GM12878 (cell line): ENCODE data around the gene KIAA0930. TPM values are rescaled to one million over a fixed set of nuclear protein-coding genes. Genes with fewer than 3 reads are reported as not detected.

ENCODE experiments used
- ATAC-seq: fragments of 200-7000 bp; cut with Tn5 transposase; 3 replicates; pipeline ENCODE4 v1.9.1; 2020; ENCODE audit warnings: mild to moderate bottlenecking, moderate library complexity
- BruUV-seq: library from RNA; stranded (reverse); fragments of 400-500 nt; replicated peaks from 2 replicates; lab custom pipeline; 2021; lab: Mats Ljungman, UMichigan
- CTCF ChIA-PET: fragments of 300-600 bp; sonication (Branson Sonifier 250); formaldehyde crosslinking; extraction: SDS; loops from one replicate; lab custom pipeline; 2021; ENCODE audit warnings: inconsistent platforms; lab: Yijun Ruan, JAX
- POLR2A ChIA-PET: fragments of 350-600 bp; formaldehyde crosslinking; extraction: SDS; loops from one replicate; lab custom pipeline; 2021; ENCODE audit warnings: inconsistent platforms; lab: Charles Lee
- RAD21 ChIA-PET: fragments of 300-600 bp; sonication (Branson Sonifier 250); formaldehyde crosslinking; loops from one replicate; lab custom pipeline; 2023; ENCODE audit warnings: antibody characterized with exemption; ENCODE audit not compliant: unreplicated experiment; lab: Charles Lee
- SMC1A ChIA-PET: fragments of 300-600 bp; sonication (Branson Sonifier 250); formaldehyde crosslinking; loops from one replicate; lab custom pipeline; 2023; ENCODE audit not compliant: unreplicated experiment, uncharacterized antibody; lab: Charles Lee
- DNase-seq: peaks from one replicate; pipeline ENCODE4 v3.0.0-alpha.2; 2011; ENCODE audit warnings: low read depth, low spot score
- FAIRE-seq: peaks from 3 replicates; lab custom pipeline; 2011; peaks lifted over from hg19 to GRCh38; lab: Jason Lieb, UNC
- H2AFZ ChIP-seq: 2 replicates; pipeline ENCODE4 v1.6.0; 2011; ENCODE audit warnings: low read depth, low read length, control low read depth; ENCODE audit not compliant: control insufficient read depth
- H3K27ac ChIP-seq: 2 replicates; pipeline ENCODE4 v1.5.1; 2011; ENCODE audit warnings: control low read depth; ENCODE audit not compliant: control insufficient read depth, insufficient read depth
- H3K27me3 ChIP-seq, 2 experiments: replicated peaks in 1 of 2; 2 replicates each; pipeline versions ENCODE4 v1.6.0 to v1.6.1; 2011; ENCODE audit warnings: low read length in 1 of 2; ENCODE audit not compliant: control insufficient read depth in 2 of 2, insufficient read depth in 2 of 2
- H3K36me3 ChIP-seq, 2 experiments: 2 replicates each; pipeline ENCODE4 v1.5.1; 2011; ENCODE audit warnings: low read length in 1 of 2; ENCODE audit not compliant: control insufficient read depth in 2 of 2, insufficient read depth in 2 of 2
- H3K4me1 ChIP-seq: 2 replicates; pipeline ENCODE4 v1.6.1; 2011; ENCODE audit warnings: mild to moderate bottlenecking, low read length, moderate library complexity, mixed read lengths; ENCODE audit not compliant: control insufficient read depth, insufficient read depth
- H3K4me2 ChIP-seq: 2 replicates; pipeline ENCODE4 v1.6.0; 2011; ENCODE audit warnings: control low read depth; ENCODE audit not compliant: control insufficient read depth, insufficient read depth
- H3K4me3 ChIP-seq: fragments of 200-600 bp; sonication (generic); 2 replicates; pipeline ENCODE4 v1.5.1; 2016
- H3K79me2 ChIP-seq: 2 replicates; pipeline ENCODE4 v1.6.0; 2011; ENCODE audit warnings: low read length; ENCODE audit not compliant: control insufficient read depth, insufficient read depth
- H3K9ac ChIP-seq: 2 replicates; pipeline ENCODE4 v1.8.0; 2011; ENCODE audit warnings: low read length, control low read depth, mixed read lengths; ENCODE audit not compliant: control insufficient read depth, insufficient read depth
- H3K9me3 ChIP-seq: replicated peaks from 3 replicates; pipeline ENCODE4 v1.5.1; 2011; ENCODE audit warnings: mild to moderate bottlenecking, low read length; ENCODE audit not compliant: control insufficient read depth, insufficient read depth
- H4K20me1 ChIP-seq: 2 replicates; pipeline ENCODE4 v1.6.0; 2011; ENCODE audit not compliant: control insufficient read depth, insufficient read depth
- ASH2L ChIP-seq: fragments of 300-600, 200-600 bp; sonication (generic); IDR thresholded peaks from 2 replicates; pipeline ENCODE4 v1.6.1; 2017; ENCODE audit warnings: low read depth, mild to moderate bottlenecking, borderline replicate concordance
- NR2F1 ChIP-seq: fragments of 450-650 bp; conservative IDR thresholded peaks from 2 replicates; pipeline ENCODE4 v1.6.1; 2017; ENCODE audit warnings: mild to moderate bottlenecking
- POLR2A ChIP-seq: IDR thresholded peaks from 2 replicates; pipeline ENCODE4 v1.6.1; 2011; ENCODE audit warnings: low read depth, mild to moderate bottlenecking, low read length
- SIX5 ChIP-seq: IDR thresholded peaks from 2 replicates; pipeline ENCODE4 v1.6.1; 2011; ENCODE audit warnings: mild to moderate bottlenecking, low read depth, low read length, moderate library complexity; ENCODE audit not compliant: severe bottlenecking
- STAT1 ChIP-seq: fragments of 450-650 bp; conservative IDR thresholded peaks from 2 replicates; pipeline ENCODE4 v1.6.1; 2014; ENCODE audit warnings: antibody characterized with exemption, mild to moderate bottlenecking
- YY1 ChIP-seq: IDR thresholded peaks from 2 replicates; pipeline ENCODE4 v1.6.1; 2011; ENCODE audit warnings: low read depth, mild to moderate bottlenecking, low read length
- ZNF207 ChIP-seq: fragments of 450-650 bp; IDR thresholded peaks from 2 replicates; pipeline ENCODE4 v1.6.1; 2014; ENCODE audit warnings: antibody characterized with exemption, mild to moderate bottlenecking, borderline replicate concordance
- WGBS: methylation state at CpG from one replicate; pipeline ENCODE4 v1.1.6; 2016; ENCODE audit warnings: low lambda C conversion rate; ENCODE audit not compliant: insufficient replicate concordance, insufficient coverage; ENCODE audit errors: missing lambda C conversion rate; 5-methylcytosine and 5-hydroxymethylcytosine counted together
- in situ Hi-C: fragments of 300-500 bp; cut with MboI; formaldehyde crosslinking; loops from 9 replicates; pipeline ENCODE4 v1.14.3; 2018; ENCODE audit warnings: mixed read lengths
- intact Hi-C: fragments of 100-400 bp; cut with micrococcal nuclease; formaldehyde crosslinking; loops from one replicate; pipeline ENCODE4 v1.14.2; 2022; ENCODE audit not compliant: unreplicated experiment
- polyA plus RNA-seq, 11 experiments: library from polyadenylated mRNA; depleted of rRNA in 4 of 11; unstranded in 6 of 11; stranded (reverse) in 5 of 11; fragments of >200 nt; fragmentation: Nextera tagmentation in 4 of 11; fragmentation: Illumina TruSeq in 1 of 11; extraction: Ambion mirVana in 4 of 11; extraction: Trizol in 1 of 11; gene quantifications; 1 replicate in 1 of 11; 2 replicates in 10 of 11; pipeline versions ENCODE4 v1.2.1 to v1.2.3, GENCODE V29; 2011 to 2016; ENCODE audit warnings: inconsistent platforms in 2 of 11, missing spikeins in 2 of 11, low read depth in 1 of 11
- total RNA-seq, 4 experiments: library from RNA; depleted of rRNA in 3 of 4; stranded (reverse); fragments of >200 nt in 3 of 4; fragmentation: Illumina TruSeq in 1 of 4; extraction: Trizol in 1 of 4; gene quantifications; 2 replicates each; pipeline versions ENCODE4 v1.2.1 to v1.2.3, GENCODE V29; 2013 to 2021
- TF ChIP-seq, protein P1 (sequence below): fragments of 450-650 bp; IDR thresholded peaks from 2 replicates; pipeline ENCODE4 v1.6.1; 2017; ENCODE audit warnings: mild to moderate bottlenecking
- TF ChIP-seq, protein P2 (sequence below): IDR thresholded peaks from 2 replicates; pipeline ENCODE4 v1.6.1; 2012; ENCODE audit warnings: improper control_type of control experiment, low read depth, low read length; ENCODE audit not compliant: insufficient replicate concordance

The KIAA0930 gene
- total and polyA plus RNA-seq, 10 of the 15 experiments (the other 5 are each of a cell fraction or from before 2014, with no cell fraction given), result 3.6 to 125 (median 46.3) TPM

GRCh38 chr22:45206233-45206632, 34.5 kb downstream of the KIAA0930 start:
- no peaks in the 10 kb centered on the region for H3K27me3 ChIP-seq
- no peak overlapping the region for H3K9ac ChIP-seq
- H3K27ac ChIP-seq, result no peak overlapping the region
- ChIA-PET RAD21 (no interaction called here), SMC1A (no interaction called here), CTCF (interaction anchor here (1.0 to 1.7 kb wide), 3 partner anchors 13 to 385 kb away, joined by 3 to 4 read pairs (median 3); no protein-coding TSS in a partner anchor), POLR2A (no interaction called here)
- 90% methylated on average over 6 of the region's 6 CpGs for WGBS
- peaks cover 3 to 43% of the 10 kb centered on the region in 2 experiments; a peak in 3 of 4 replicates for H3K36me3 ChIP-seq
- TF ChIP-seq STAT1 (no peak), NR2F1 (no peak), SIX5 (no peak)
- no peaks in the 10 kb centered on the region for H3K9me3 ChIP-seq
- DNase-seq (no peak), ATAC-seq (no peak), FAIRE-seq (no peak)
- H3K4me2 ChIP-seq, result no peak overlapping the region
- no peak overlapping the region for H3K4me3 ChIP-seq
- intact Hi-C loops (no loop called here), in situ Hi-C loops (no loop called here)
- H3K4me1 ChIP-seq, result no peaks in the 10 kb centered on the region
- H3K79me2 ChIP-seq, result no peaks in the 10 kb centered on the region; the same call in 1 of the 2 replicates
- no TSS peak for BruUV-seq
- no peak overlapping the region for H2AFZ ChIP-seq
- H4K20me1 ChIP-seq, result no peaks in the 10 kb centered on the region

DNA sequence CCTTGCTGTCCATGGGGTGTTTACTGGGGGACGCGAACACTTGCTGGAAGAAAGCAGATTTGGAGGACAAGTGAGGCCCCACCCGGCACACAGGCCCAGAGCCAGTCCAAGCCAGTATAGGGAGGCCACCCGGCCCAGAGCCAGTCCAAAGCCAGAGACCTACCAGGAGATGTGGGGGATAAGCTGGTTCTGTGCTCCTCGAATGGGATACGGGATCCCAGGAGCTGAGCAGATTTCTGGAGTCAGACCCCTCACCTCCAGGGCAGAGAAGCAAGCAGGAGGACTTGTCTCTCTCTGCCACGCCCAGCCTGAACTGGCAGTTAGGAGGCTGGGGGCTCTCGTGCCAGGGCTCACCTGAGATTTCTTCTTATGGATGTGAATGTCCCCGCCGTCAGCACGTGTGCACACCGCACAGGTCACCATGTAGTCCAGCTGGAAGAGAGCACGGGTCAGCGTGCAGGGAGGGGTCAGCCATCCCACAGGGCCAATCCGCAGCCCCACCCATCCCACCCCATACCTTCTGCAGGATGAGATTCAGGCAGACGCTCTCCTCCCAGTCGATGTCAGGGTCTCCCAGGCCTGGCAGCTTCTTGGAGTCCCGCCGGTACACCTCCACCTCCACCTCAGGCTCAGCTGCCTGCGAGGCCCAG, 35.3 kb downstream of the KIAA0930 start:
- Histone ChIP-seq H4K20me1 (no peaks in the 10 kb centered on the region), H3K27ac (no peak overlapping the region), H3K27me3 (no peaks in the 10 kb centered on the region), H3K9ac (no peak overlapping the region), H3K36me3 (peaks cover 3 to 45% of the 10 kb centered on the region in 2 experiments; a peak in 3 of 4 replicates), H2AFZ (no peak overlapping the region), H3K79me2 (no peaks in the 10 kb centered on the region; the same call in 1 of the 2 replicates), H3K4me1 (no peaks in the 10 kb centered on the region), H3K4me3 (no peak overlapping the region), H3K9me3 (no peaks in the 10 kb centered on the region), H3K4me2 (no peak overlapping the region)
- FAIRE-seq (no peak), ATAC-seq (no peak), DNase-seq (no peak)
- in situ Hi-C loops (no loop called here), intact Hi-C loops (no loop called here)
- ChIA-PET POLR2A (no interaction called here), RAD21 (no interaction called here), SMC1A (interaction anchor here (1.1 kb wide), 1 partner anchor 11 kb away, joined by 3 read pairs; no protein-coding TSS in a partner anchor), CTCF (interaction anchor here (1.2 to 1.7 kb wide), 2 partner anchors 14 to 58 kb away, joined by 3 to 4 read pairs; no protein-coding TSS in a partner anchor)
- no TSS peak for BruUV-seq
- 96% methylated on average over 20 of the region's 20 CpGs for WGBS
- no peak for TF ChIP-seq YY1
- TF ChIP-seq, protein P1, sequence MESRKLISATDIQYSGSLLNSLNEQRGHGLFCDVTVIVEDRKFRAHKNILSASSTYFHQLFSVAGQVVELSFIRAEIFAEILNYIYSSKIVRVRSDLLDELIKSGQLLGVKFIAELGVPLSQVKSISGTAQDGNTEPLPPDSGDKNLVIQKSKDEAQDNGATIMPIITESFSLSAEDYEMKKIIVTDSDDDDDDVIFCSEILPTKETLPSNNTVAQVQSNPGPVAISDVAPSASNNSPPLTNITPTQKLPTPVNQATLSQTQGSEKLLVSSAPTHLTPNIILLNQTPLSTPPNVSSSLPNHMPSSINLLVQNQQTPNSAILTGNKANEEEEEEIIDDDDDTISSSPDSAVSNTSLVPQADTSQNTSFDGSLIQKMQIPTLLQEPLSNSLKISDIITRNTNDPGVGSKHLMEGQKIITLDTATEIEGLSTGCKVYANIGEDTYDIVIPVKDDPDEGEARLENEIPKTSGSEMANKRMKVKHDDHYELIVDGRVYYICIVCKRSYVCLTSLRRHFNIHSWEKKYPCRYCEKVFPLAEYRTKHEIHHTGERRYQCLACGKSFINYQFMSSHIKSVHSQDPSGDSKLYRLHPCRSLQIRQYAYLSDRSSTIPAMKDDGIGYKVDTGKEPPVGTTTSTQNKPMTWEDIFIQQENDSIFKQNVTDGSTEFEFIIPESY, result no peak
- TF ChIP-seq, protein P2, sequence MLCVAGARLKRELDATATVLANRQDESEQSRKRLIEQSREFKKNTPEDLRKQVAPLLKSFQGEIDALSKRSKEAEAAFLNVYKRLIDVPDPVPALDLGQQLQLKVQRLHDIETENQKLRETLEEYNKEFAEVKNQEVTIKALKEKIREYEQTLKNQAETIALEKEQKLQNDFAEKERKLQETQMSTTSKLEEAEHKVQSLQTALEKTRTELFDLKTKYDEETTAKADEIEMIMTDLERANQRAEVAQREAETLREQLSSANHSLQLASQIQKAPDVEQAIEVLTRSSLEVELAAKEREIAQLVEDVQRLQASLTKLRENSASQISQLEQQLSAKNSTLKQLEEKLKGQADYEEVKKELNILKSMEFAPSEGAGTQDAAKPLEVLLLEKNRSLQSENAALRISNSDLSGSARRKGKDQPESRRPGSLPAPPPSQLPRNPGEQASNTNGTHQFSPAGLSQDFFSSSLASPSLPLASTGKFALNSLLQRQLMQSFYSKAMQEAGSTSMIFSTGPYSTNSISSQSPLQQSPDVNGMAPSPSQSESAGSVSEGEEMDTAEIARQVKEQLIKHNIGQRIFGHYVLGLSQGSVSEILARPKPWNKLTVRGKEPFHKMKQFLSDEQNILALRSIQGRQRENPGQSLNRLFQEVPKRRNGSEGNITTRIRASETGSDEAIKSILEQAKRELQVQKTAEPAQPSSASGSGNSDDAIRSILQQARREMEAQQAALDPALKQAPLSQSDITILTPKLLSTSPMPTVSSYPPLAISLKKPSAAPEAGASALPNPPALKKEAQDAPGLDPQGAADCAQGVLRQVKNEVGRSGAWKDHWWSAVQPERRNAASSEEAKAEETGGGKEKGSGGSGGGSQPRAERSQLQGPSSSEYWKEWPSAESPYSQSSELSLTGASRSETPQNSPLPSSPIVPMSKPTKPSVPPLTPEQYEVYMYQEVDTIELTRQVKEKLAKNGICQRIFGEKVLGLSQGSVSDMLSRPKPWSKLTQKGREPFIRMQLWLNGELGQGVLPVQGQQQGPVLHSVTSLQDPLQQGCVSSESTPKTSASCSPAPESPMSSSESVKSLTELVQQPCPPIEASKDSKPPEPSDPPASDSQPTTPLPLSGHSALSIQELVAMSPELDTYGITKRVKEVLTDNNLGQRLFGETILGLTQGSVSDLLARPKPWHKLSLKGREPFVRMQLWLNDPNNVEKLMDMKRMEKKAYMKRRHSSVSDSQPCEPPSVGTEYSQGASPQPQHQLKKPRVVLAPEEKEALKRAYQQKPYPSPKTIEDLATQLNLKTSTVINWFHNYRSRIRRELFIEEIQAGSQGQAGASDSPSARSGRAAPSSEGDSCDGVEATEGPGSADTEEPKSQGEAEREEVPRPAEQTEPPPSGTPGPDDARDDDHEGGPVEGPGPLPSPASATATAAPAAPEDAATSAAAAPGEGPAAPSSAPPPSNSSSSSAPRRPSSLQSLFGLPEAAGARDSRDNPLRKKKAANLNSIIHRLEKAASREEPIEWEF, result no peak
- no peak for TF ChIP-seq POLR2A
- no peak for TF ChIP-seq ASH2L
- no peak for TF ChIP-seq ZNF207
